CD4-positive, alpha-beta T cell (primary cell): Measurements from ENCODE around the gene SCNN1G. TPM values are rescaled to one million over a fixed set of nuclear protein-coding genes. Genes with fewer than 3 reads are reported as not detected.

ENCODE experiments used
- ATAC-seq: fragments of 200-7000 bp; cut with Tn5 transposase; one replicate; pipeline ENCODE4 v1.10.0; 2022; ENCODE audit warnings: mild to moderate bottlenecking; ENCODE audit not compliant: poor library complexity
- CTCF ChIA-PET: fragments of 350-600 bp; sonication (Branson Sonifier 250); formaldehyde crosslinking; loops from one replicate; lab custom pipeline; 2021; ENCODE audit warnings: antibody characterized with exemption, inconsistent platforms; lab: Charles Lee
- POLR2A ChIA-PET: fragments of 350-600 bp; sonication (Branson Sonifier 250); formaldehyde crosslinking; loops from one replicate; lab custom pipeline; 2021; ENCODE audit warnings: antibody characterized with exemption, inconsistent platforms; lab: Charles Lee
- DNase-seq, 14 experiments: peaks; one replicate each; pipeline ENCODE4 v3.0.0-alpha.2; 2013 to 2020; ENCODE audit warnings: mixed read lengths in 2 of 14
- H3K27ac ChIP-seq, 2 donors: one replicate each; pipeline versions ENCODE4 v1.5.1 to v1.7.0; 2013; ENCODE audit warnings: low read length in 2 of 2, low read depth in 1 of 2, mild to moderate bottlenecking in 1 of 2
- H3K27me3 ChIP-seq, 2 experiments: 1 replicate in 1 of 2; 2 replicates in 1 of 2; pipeline versions ENCODE4 v1.6.1 to v1.7.0; 2013; ENCODE audit warnings: low read length in 2 of 2, control low read depth in 1 of 2, mild to moderate bottlenecking in 1 of 2, moderate library complexity in 1 of 2; ENCODE audit not compliant: insufficient read depth in 2 of 2, control insufficient read depth in 1 of 2
- H3K36me3 ChIP-seq: one replicate; pipeline ENCODE4 v1.6.1; 2013; ENCODE audit warnings: low read length, control low read depth; ENCODE audit not compliant: insufficient read depth
- H3K4me1 ChIP-seq: one replicate; pipeline ENCODE4 v1.6.1; 2013; ENCODE audit warnings: low read length, control low read depth; ENCODE audit not compliant: insufficient read depth
- H3K4me3 ChIP-seq: one replicate; pipeline ENCODE4 v1.5.1; 2013; ENCODE audit warnings: mild to moderate bottlenecking, low read length, moderate library complexity
- H3K9me3 ChIP-seq, 2 experiments: 1 replicate in 1 of 2; 2 replicates in 1 of 2; pipeline versions ENCODE4 v1.6.1 to v1.7.0; 2013; ENCODE audit warnings: low read length in 2 of 2, mild to moderate bottlenecking in 2 of 2, control low read depth in 1 of 2, moderate library complexity in 1 of 2; ENCODE audit not compliant: control insufficient read depth in 1 of 2, insufficient read depth in 1 of 2
- H3K27ac Mint-ChIP-seq: one replicate; pipeline ENCODE4 v1.8.0; 2020; ENCODE audit warnings: mixed read lengths
- H3K27me3 Mint-ChIP-seq: one replicate; pipeline ENCODE4 v1.8.0; 2021; ENCODE audit warnings: mixed read lengths
- H3K36me3 Mint-ChIP-seq: one replicate; pipeline ENCODE4 v1.8.0; 2021; ENCODE audit warnings: low read depth, mixed read lengths
- H3K4me1 Mint-ChIP-seq: one replicate; pipeline ENCODE4 v1.8.0; 2021; ENCODE audit warnings: low read depth, mixed read lengths
- H3K4me3 Mint-ChIP-seq: one replicate; pipeline ENCODE4 v1.8.0; 2020; ENCODE audit warnings: mild to moderate bottlenecking, mixed read lengths
- H3K9me3 Mint-ChIP-seq: one replicate; pipeline ENCODE4 v1.8.0; 2020; ENCODE audit warnings: mixed read lengths
- intact Hi-C, 2 experiments: fragments of 100-400 bp; cut with DNase I in 1 of 2; cut with micrococcal nuclease in 1 of 2; formaldehyde crosslinking; loops; one replicate each; pipeline versions ENCODE4 v1.15.1 to v1.9.0; 2023 to 2025; cut with DNase I, micrococcal nuclease
- total RNA-seq, 174 experiments: library from RNA in 2 of 174; stranded (reverse) in 2 of 174; gene quantifications; one replicate each; pipeline ENCODE4 v1.2.3 and lab custom pipeline; 2021 to 2026
- TF ChIP-seq, protein P1 (sequence below): fragments of 200-600 bp; IDR thresholded peaks from one replicate; pipeline ENCODE4 v1.8.0; 2022; ENCODE audit warnings: antibody characterized with exemption, mild to moderate bottlenecking

SCNN1G gene
- total RNA-seq, 2 experiments from 2014 or later, result not detected

DNA sequence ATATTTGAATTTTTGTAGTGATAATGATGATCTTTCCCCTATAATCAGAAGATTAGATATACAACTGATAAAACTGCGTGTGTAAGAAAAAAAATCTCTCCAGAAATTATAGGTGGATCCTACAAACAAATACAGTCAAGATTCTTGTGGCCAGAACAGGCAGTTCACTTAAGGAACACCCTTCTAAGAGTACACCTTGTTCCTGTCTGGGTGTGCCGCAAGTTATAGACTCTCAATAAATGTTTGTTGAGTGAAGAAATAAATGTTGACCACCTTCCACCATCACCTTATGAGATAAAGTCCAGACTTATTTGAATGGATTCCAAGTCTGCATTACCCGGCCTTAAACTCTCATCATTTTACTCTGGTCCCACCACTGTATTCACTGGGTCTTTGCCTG, 73.9 kb downstream of the SCNN1G start:
- Histone ChIP-seq H3K27me3 (no peaks in the 10 kb centered on the region), H3K4me3 (no peak overlapping the region), H3K4me1 (no peaks in the 10 kb centered on the region), H3K27ac (no peak overlapping the region), H3K36me3 (no peaks in the 10 kb centered on the region), H3K9me3 (no peaks in the 10 kb centered on the region)
- Mint-ChIP-seq H3K27me3 (no peaks in the 10 kb centered on the region), H3K36me3 (no peaks in the 10 kb centered on the region), H3K4me1 (no peaks in the 10 kb centered on the region), H3K4me3 (no peak overlapping the region), H3K27ac (no peak overlapping the region), H3K9me3 (no peaks in the 10 kb centered on the region)
- no peak for ATAC-seq
- DNase-seq, result no peak
- TF ChIP-seq, protein P1, sequence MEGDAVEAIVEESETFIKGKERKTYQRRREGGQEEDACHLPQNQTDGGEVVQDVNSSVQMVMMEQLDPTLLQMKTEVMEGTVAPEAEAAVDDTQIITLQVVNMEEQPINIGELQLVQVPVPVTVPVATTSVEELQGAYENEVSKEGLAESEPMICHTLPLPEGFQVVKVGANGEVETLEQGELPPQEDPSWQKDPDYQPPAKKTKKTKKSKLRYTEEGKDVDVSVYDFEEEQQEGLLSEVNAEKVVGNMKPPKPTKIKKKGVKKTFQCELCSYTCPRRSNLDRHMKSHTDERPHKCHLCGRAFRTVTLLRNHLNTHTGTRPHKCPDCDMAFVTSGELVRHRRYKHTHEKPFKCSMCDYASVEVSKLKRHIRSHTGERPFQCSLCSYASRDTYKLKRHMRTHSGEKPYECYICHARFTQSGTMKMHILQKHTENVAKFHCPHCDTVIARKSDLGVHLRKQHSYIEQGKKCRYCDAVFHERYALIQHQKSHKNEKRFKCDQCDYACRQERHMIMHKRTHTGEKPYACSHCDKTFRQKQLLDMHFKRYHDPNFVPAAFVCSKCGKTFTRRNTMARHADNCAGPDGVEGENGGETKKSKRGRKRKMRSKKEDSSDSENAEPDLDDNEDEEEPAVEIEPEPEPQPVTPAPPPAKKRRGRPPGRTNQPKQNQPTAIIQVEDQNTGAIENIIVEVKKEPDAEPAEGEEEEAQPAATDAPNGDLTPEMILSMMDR, result no peak
- ChIA-PET CTCF (no interaction called here), POLR2A (no interaction called here)
- intact Hi-C loops, result no loop called here

- Histone ChIP-seq H3K4me1 (no peaks in the 10 kb centered on the region), H3K4me3 (no peak overlapping the region), H3K27me3 (no peaks in the 10 kb centered on the region), H3K27ac (no peak overlapping the region), H3K9me3 (no peaks in the 10 kb centered on the region), H3K36me3 (no peaks in the 10 kb centered on the region)
- Mint-ChIP-seq H3K4me3 (no peak overlapping the region), H3K4me1 (no peaks in the 10 kb centered on the region), H3K27ac (no peak overlapping the region), H3K27me3 (peaks cover 5% of the 10 kb centered on the region), H3K9me3 (no peaks in the 10 kb centered on the region), H3K36me3 (no peaks in the 10 kb centered on the region)
- POLR2A ChIA-PET, result no interaction called here
- ATAC-seq (no peak), DNase-seq (no peak)
- TF ChIP-seq, protein P1, result no peak
- CTCF ChIA-PET, result no interaction called here
- intact Hi-C loops, result no loop called here
These were observed 75.1 kb downstream of the SCNN1G start for GRCh38 chr16:23257682-23258081.

DNA sequence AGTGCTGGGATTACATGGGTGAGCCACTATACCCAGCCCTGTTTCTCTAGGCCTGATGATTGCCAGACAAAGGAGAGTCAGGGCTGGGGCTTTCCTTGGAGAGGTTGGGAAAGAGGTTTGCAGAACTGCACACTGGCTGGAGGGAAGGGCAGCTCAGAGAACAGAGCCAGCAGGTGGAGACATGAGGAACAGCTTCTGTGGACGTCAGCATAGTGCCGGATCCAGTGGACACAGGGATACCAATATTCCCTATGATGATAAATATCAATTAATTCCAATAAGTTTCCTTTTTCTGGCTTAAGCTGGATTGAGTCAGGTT, 76.3 kb downstream of the SCNN1G start:
- TF ChIP-seq, protein P1, result no peak
- POLR2A ChIA-PET, result no interaction called here
- no peak for DNase-seq
- Mint-ChIP-seq H3K9me3 (no peaks in the 10 kb centered on the region), H3K27ac (no peak overlapping the region), H3K4me1 (no peaks in the 10 kb centered on the region), H3K27me3 (peaks cover 10% of the 10 kb centered on the region), H3K36me3 (no peaks in the 10 kb centered on the region), H3K4me3 (no peak overlapping the region)
- H3K27me3 ChIP-seq, result no peaks in the 10 kb centered on the region
- intact Hi-C loops, result no loop called here
- no peaks in the 10 kb centered on the region for H3K4me1 ChIP-seq
- H3K27ac ChIP-seq, result no peak overlapping the region
- ATAC-seq, result no peak
- CTCF ChIA-PET, result no interaction called here
- H3K4me3 ChIP-seq, result no peak overlapping the region
- no peaks in the 10 kb centered on the region for H3K36me3 ChIP-seq
- no peaks in the 10 kb centered on the region for H3K9me3 ChIP-seq

Other genes with a start within 250 kb of the SCNN1G start
- gene USP31, start 33.3 kb upstream of the SCNN1G start, total RNA-seq, result 1 to 10 TPM; 1.6 to 1.7 TPM
- gene SCNN1B, start 119.6 kb downstream of the SCNN1G start, total RNA-seq, result not detected